ENCODE measurements around the gene CRACR2B.

Gene CRACR2B

DNA sequence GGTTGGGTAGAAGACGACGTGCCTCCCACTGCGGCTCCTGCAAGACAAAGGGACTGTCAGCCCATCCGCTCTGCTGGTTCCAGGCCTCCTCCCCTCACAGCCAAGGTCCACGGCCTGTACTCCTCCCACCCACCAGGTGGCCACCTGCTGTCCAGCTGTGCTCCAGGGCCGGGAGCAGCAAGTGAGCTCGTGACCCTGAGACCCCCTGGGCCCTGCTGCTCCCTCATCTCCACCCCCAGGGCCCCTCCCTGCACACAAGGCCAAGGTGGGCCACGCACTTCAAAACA lies 42.4 kb downstream of the CRACR2B start:
- no peak for DNase-seq

DNA sequence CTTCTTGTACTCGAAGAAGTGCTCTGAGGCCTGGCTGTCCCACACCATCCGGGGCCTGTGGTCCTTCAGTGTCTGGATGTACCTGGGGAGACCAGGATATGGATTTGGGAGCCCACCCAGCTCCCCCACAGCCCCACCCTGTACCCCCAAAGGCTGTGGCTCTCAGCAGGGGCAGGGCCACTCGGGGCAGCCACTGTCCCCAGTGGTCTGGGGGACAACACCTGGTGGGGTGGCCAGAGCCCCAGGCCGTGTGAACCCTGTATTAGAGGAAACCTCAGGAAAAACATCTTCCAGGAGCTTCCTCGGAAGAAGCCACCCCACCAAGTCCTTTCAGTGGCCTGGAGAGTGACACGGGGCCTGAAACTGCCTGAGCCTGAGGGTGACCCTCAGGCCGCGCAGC lies 42.7 kb downstream of the CRACR2B start:
- no peak for DNase-seq

DNA sequence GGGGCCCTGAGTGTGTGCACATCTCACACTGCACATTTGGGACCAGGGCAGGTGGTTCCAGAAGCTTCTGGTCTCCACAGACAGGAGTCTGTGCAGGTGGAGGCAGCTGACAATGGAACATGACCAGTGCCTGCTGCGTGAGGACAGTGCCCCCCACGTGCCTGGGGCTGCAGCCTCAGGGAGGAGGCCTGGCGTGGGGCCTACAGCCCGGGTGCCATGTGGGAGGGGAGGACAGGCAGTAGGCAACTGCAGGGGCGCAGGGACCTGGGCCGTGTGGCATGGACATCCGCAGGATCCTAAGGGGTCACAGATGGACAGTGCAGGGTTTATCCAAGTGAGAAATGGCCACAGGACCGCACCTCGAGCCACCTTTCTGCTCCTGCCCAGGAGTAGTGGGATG lies 43.8 kb downstream of the CRACR2B start:
- DNase-seq: no peak

DNA sequence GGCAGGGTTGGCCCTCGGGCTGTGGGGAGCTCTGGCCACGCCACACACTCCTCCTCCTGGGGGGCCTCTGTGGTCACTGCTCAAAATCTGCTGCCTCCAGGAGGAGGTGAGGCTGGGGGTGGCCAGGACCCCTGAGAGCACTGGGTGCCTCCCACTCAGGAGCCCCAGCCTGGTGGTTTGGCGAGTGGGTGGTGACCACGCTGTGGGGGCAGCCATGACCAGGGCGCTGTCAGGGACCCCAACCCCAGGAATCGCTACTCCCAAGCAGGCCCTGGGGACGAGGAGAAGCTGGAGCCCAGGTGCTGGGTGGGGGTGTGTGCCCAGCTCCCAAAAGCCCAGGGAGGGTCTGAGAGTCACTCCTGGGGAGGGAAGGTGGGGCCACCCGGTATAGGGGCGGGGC lies 45.1 kb downstream of the CRACR2B start:
- no peak for DNase-seq

DNA sequence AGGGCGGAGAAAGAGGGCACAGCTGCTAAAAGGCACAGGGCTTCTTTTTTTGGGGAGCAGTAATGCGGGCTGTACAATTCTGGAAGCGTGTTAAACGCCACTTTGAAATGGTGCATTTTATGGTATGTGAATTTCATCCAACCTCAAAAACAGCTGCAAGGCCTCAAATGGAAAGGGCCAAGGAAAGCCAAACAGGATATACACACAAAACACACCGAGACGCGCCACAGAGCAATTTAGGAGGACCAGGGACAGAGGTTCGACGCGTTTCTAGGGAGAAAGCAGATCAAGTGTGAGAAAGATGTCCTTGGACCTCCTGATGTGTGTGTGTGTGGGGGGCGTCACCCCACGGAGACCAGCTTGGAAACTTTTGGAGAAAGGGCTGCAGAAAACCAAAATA lies 46.0 kb downstream of the CRACR2B start:
- DNase-seq: no peak

DNA sequence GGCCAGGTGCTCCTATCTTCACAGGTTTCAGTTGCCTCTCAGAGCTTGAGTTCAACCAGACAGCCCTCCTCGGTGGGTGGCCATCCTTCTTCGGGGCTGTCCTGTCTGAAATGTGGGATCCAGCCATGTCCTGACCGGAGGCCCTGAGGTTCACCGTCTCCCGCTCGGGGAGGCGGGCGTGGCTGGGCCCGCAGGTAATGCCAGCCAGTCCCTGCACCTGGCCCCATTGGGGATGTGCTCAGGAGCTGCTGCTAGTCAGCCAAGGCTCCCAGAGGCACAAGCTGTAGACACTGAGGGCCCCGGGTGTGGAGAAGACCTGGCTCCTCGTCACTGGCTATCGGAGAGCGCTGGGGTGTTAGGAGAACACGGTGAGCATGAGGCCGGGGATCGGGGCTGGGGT lies 47.5 kb downstream of the CRACR2B start:
- DNase-seq: no peak

DNA sequence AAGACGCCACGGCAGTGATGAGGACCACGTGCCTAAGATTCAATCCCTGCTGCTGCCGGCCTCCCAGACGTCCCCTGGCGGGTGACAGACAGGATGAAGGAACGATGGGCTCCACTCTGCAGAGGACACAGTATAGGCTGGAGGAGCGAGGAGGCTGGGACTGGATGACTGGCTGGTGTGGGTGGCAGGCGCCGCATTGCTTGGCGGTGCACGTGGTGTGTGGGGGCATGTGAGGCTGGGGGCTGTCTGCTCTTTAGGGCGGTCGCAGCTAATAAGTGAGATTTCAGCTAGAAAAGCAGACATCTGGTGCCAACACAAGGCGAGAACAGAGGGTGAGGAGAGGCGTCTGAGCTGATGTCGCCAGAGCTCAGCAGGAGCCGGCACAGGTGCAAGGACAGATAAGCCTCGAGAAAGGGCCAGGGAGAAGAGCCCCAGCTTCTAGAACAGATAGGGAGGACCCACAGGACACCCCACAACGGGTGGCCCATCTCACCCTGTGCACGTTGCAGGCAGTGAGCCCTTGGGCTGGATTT lies 48.1 kb downstream of the CRACR2B start:
- no peak for DNase-seq

DNA sequence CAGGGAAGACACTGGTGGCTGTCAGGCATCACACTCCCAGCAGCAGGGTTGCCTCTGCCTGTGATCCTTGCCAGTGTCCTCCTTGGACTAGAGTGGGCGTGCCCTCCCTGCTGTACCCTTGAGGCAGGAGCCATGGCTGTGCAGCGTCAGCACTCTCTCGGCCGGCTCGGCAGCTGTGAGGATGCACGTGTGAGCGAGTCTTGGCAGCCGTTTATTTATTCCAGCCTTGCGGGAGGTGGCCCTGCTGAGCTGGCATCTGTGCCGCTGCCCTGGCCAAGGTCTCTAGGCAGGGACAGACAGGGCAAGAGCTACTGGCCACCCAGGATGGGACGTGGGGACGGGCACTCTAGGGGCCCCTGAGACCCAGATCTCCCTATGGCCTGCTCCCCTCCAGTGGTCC lies 48.8 kb downstream of the CRACR2B start:
- no peak for DNase-seq

DNA sequence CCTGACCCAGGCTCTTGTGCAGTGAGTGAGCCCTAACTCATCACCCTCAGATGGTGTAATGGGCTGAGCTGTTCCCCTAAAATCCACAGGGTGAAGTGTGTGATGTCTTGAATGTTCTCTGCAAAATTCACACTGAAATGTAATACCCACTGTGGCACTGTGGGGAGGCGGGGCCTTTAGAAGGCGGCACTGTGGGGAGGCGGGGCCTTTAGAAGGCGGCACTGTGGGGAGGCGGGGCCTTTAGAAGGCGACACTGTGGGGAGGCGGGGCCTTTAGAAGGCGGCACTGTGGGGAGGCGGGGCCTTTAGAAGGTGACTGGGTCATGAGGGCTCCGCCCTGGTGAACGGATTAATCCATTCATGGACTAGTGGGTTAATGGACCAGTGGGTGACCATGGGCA lies 49.8 kb downstream of the CRACR2B start:
- no peak for DNase-seq

DNA sequence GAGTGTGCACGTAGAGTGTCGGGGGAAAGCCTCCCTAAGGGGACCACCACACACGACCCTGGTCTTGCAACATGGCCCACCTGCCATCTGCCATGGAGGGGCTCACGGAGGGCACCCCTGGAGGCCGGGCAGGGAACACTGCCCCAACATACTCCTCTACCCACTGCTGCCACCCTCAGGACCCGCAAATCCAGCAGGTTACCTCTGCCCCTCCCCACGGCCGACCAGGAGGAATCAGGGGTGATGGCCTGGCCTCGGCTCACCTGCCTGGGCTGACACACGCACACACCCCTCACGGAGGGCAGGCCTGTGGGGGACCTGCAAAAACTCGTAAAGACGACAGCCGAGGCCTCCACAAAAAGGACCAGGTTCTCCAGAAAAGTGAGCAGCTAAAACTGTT lies 52.7 kb downstream of the CRACR2B start:
- no peak for DNase-seq

All from NCI-H2029 treated with DMSO at 0.1 percent for 48 hours (cell line).